Psoas muscle (tissue), 8 donors: ENCODE results near the gene PDZD4. TPM values are rescaled to one million over a fixed set of nuclear protein-coding genes. Genes with fewer than 3 reads are reported as not detected.

ENCODE experiments used
- ATAC-seq, 4 donors: fragments of 200-7000 bp; cut with Tn5 transposase; one replicate each; pipeline ENCODE4 v1.9.1; 2020; ENCODE audit warnings: moderate library complexity in 3 of 4, mild to moderate bottlenecking in 2 of 4
- DNase-seq, 2 donors: peaks; one replicate each; pipeline ENCODE4 v3.0.0-alpha.2; 2020
- H3K27ac ChIP-seq: fragments of 200-600 bp; one replicate; pipeline ENCODE4 v1.8.0; 2022
- H3K27me3 ChIP-seq, 3 donors: fragments of 200-600 bp in 1 of 3; one replicate each; pipeline versions ENCODE4 v1.6.1 to v1.8.0; 2013 to 2022; ENCODE audit warnings: low read length in 2 of 3, mild to moderate bottlenecking in 2 of 3, moderate library complexity in 1 of 3; ENCODE audit not compliant: insufficient read depth in 3 of 3
- H3K36me3 ChIP-seq, 2 donors: fragments of 200-600 bp in 1 of 2; one replicate each; pipeline versions ENCODE4 v1.6.1 to v1.8.0; 2013 to 2022; ENCODE audit warnings: low read depth in 1 of 2, mild to moderate bottlenecking in 1 of 2, moderate library complexity in 1 of 2; ENCODE audit not compliant: insufficient read depth in 1 of 2
- H3K4me1 ChIP-seq: fragments of 200-600 bp; one replicate; pipeline ENCODE4 v1.8.0; 2022
- H3K4me3 ChIP-seq: fragments of 200-600 bp; one replicate; pipeline ENCODE4 v1.8.0; 2022; ENCODE audit warnings: mild to moderate bottlenecking
- H3K9me3 ChIP-seq: fragments of 200-600 bp; one replicate; pipeline ENCODE4 v1.8.0; 2022
- CTCF ChIP-seq: fragments of 200-600 bp; IDR thresholded peaks from one replicate; pipeline ENCODE4 v1.8.0; 2022; ENCODE audit warnings: antibody characterized with exemption
- WGBS, 3 donors: extraction: QIAGEN DNeasy Blood & Tissue Kit; methylation state at CpG; one replicate each; pipeline versions ENCODE4 v1.1.6 to v1.1.7; 2013; 5-methylcytosine and 5-hydroxymethylcytosine counted together
- intact Hi-C, 2 donors: fragments of 100-400 bp; cut with DNase I; formaldehyde crosslinking; loops; one replicate each; pipeline versions ENCODE4 v1.11.0 to v1.14.2; 2022
- polyA plus RNA-seq, 3 donors: library from polyadenylated mRNA; stranded (reverse); fragments of 200-250 nt; gene quantifications; one replicate each; pipeline ENCODE4 v1.2.3, GENCODE V29; 2013
- total RNA-seq, 4 donors: library from RNA; stranded (reverse); fragmentation: NEBNext Ultra II Directional in 2 of 4; extraction: Animal tissue kit (Norgen Biotek cat#: 25700) in 2 of 4; gene quantifications; one replicate each; pipeline versions ENCODE4 v1.2.1 to v1.2.4, GENCODE V29; 2021 to 2023
- donor health status: healthy with polysubstance abuse.
- donor health status: DM: no; HTN: no; CAD: no; lungs with moderate emphysema.
- donor health status: Bipolar disorder and iron deficiency.
- donor health status: healthy.
- donor health status: DM: yes; HTN: yes; CAD: no.
- donor health status: DM: no; HTN: no; CAD: no.
- donor health status: DM: no; HTN: no; CAD: no.
- donor health status: DM: yes; HTN: yes; CAD: no.

PDZD4 gene
- total and polyA plus RNA-seq, 7 donors: 0.50 to 2.1 (median 1.3) TPM

- intact Hi-C loops: no loop called here
Measured at GRCh38 chrX:153830640-153831428, 490 bp upstream of the PDZD4 start.

GRCh38 chrX:153829549-153829798 lies 870 bp downstream of the PDZD4 start:
- intact Hi-C loops: no loop called here

More at GRCh38 chrX:153830640-153831428, 490 bp upstream of the PDZD4 start:
- Histone ChIP-seq H3K9me3 (no peaks in the 10 kb centered on the region), H3K4me1 (no peaks in the 10 kb centered on the region), H3K27me3 (peaks cover 0 to 55% (median 2%) of the 10 kb centered on the region in 3 donors), H3K36me3 (no peaks in the 10 kb centered on the region), H3K27ac (no peak overlapping the region), H3K4me3 (no peak overlapping the region)
- DNase-seq (no peak), ATAC-seq (no peak)
- TF ChIP-seq CTCF: no peak
- 6 to 31% (median 18%) methylated on average over 16 to 54 of the region's 102 CpGs for WGBS, 3 donors

GRCh38 chrX:153828723-153829548 lies 1.4 kb downstream of the PDZD4 start:
- no peak for TF ChIP-seq CTCF
- H3K4me1 ChIP-seq: no peaks in the 10 kb centered on the region
- WGBS, 3 donors: 5 to 18% (median 14%) methylated on average over 19 to 49 of the region's 50 CpGs
- peaks cover 0 to 64% (median 2%) of the 10 kb centered on the region in 3 donors for H3K27me3 ChIP-seq
- ATAC-seq (peak in 1 of 4 donors; percentile 11), DNase-seq (peak in 1 of 2 donors; percentile 11)
- H3K9me3 ChIP-seq: no peaks in the 10 kb centered on the region
- H3K36me3 ChIP-seq: no peaks in the 10 kb centered on the region
- H3K4me3 ChIP-seq: peak overlapping the region; percentile 58
- no peak overlapping the region for H3K27ac ChIP-seq
- intact Hi-C loops: no loop called here

More at GRCh38 chrX:153829549-153829798, 870 bp downstream of the PDZD4 start:
- Histone ChIP-seq H3K27me3 (peaks cover 0 to 61% (median 2%) of the 10 kb centered on the region in 3 donors), H3K36me3 (no peaks in the 10 kb centered on the region), H3K9me3 (no peaks in the 10 kb centered on the region), H3K4me1 (no peaks in the 10 kb centered on the region), H3K4me3 (peak overlapping the region; percentile 58), H3K27ac (no peak overlapping the region)
- DNase-seq (no peak), ATAC-seq (peak in 2 of 4 donors; percentile 10 to 13)
- WGBS, 3 donors: 0 to 25% (median 1%) methylated on average over 4 to 25 of the region's 27 CpGs
- TF ChIP-seq CTCF: no peak

- Histone ChIP-seq H3K27ac (no peak overlapping the region), H3K4me3 (no peak overlapping the region), H3K4me1 (no peaks in the 10 kb centered on the region), H3K27me3 (peaks cover 0 to 66% (median 2%) of the 10 kb centered on the region in 3 donors), H3K36me3 (no peaks in the 10 kb centered on the region), H3K9me3 (no peaks in the 10 kb centered on the region)
- ATAC-seq (no peak), DNase-seq (no peak)
- TF ChIP-seq CTCF: no peak
- intact Hi-C loops: no loop called here
- WGBS, 3 donors: 52 to 69% (median 62%) methylated on average over 12 to 17 of the region's 17 CpGs
Measured at GRCh38 chrX:153828308-153828707, 2.0 kb downstream of the PDZD4 start.
